Mesothelial cell of epicardium (in vitro differentiated cells): Measurements from ENCODE around the gene PECR. TPM values are rescaled to one million over a fixed set of nuclear protein-coding genes. Genes with fewer than 3 reads are reported as not detected.

Experiments
- DNase-seq, 2 experiments: peaks; one replicate each; pipeline ENCODE4 v3.0.0; 2021; ENCODE audit warnings: low spot score in 2 of 2; ENCODE audit not compliant: unreplicated experiment in 2 of 2
- H3K27ac Mint-ChIP-seq: 2 replicates; pipeline ENCODE4 v1.8.0; 2021; ENCODE audit warnings: mixed read lengths
- H3K27me3 Mint-ChIP-seq: 2 replicates; pipeline ENCODE4 v1.8.0; 2021; ENCODE audit warnings: low read depth, mixed read lengths
- H3K36me3 Mint-ChIP-seq: 2 replicates; pipeline ENCODE4 v1.8.0; 2021; ENCODE audit warnings: mixed read lengths
- H3K4me1 Mint-ChIP-seq: 2 replicates; pipeline ENCODE4 v1.8.0; 2021; ENCODE audit warnings: mixed read lengths
- H3K4me3 Mint-ChIP-seq: 2 replicates; pipeline ENCODE4 v1.8.0; 2021; ENCODE audit warnings: mild to moderate bottlenecking, moderate library complexity, mixed read lengths
- H3K9me3 Mint-ChIP-seq: 2 replicates; pipeline ENCODE4 v1.8.0; 2021; ENCODE audit warnings: mixed read lengths
- total RNA-seq: library from RNA; stranded (reverse); gene quantifications from 3 replicates; pipeline ENCODE4 v1.2.1, GENCODE V29; 2021
- TF ChIP-seq, protein P1 (sequence below): fragments of 200-600 bp; sonication (generic); IDR thresholded peaks from one replicate; pipeline ENCODE4 v1.5.0; 2021; ENCODE audit warnings: antibody characterized with exemption; ENCODE audit not compliant: unreplicated experiment

PECR gene
- total RNA-seq, 1 donor from 2014 or later: 9.3 TPM

DNA sequence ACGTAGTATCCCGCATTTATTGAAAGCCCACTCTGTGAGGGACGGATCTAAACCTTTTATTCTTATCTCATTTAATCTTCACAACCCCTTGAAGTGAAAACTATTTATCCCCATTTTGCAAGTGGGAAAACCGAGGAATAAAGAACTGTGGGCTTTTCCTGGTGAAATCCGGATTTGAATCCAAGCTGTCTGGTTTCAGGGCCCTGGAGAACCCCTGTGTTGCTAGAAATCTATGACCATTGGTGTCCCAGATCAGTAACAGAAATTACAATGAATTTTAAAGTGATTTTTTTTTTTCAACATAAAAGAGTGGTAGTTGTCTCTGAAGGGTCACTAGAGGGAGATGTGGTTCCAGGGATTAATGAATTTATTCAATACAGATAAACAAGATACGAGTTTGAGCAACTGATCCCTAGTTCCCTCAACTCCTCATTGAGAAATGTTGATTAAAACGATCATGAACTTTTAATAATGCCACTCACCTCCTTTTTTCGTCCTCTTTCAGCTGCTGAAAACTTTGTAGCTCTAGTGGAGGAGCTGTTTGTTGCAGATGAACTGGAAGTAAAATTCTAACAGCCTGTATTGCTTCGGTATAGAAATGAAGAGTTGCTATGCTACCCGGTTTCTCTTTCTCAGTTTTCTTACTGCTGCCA is 28.5 kb upstream of the PECR start:
- H3K4me3 Mint-ChIP-seq: peak overlapping the region; percentile 100
- H3K36me3 Mint-ChIP-seq: peaks cover 17% of the 10 kb centered on the region
- peaks cover 45% of the 10 kb centered on the region for H3K4me1 Mint-ChIP-seq
- TF ChIP-seq, protein P1, sequence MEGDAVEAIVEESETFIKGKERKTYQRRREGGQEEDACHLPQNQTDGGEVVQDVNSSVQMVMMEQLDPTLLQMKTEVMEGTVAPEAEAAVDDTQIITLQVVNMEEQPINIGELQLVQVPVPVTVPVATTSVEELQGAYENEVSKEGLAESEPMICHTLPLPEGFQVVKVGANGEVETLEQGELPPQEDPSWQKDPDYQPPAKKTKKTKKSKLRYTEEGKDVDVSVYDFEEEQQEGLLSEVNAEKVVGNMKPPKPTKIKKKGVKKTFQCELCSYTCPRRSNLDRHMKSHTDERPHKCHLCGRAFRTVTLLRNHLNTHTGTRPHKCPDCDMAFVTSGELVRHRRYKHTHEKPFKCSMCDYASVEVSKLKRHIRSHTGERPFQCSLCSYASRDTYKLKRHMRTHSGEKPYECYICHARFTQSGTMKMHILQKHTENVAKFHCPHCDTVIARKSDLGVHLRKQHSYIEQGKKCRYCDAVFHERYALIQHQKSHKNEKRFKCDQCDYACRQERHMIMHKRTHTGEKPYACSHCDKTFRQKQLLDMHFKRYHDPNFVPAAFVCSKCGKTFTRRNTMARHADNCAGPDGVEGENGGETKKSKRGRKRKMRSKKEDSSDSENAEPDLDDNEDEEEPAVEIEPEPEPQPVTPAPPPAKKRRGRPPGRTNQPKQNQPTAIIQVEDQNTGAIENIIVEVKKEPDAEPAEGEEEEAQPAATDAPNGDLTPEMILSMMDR: peak; percentile 54
- H3K9me3 Mint-ChIP-seq: no peaks in the 10 kb centered on the region
- H3K27ac Mint-ChIP-seq: peak overlapping the region; percentile 100
- no peaks in the 10 kb centered on the region for H3K27me3 Mint-ChIP-seq
- no peak for DNase-seq

DNA sequence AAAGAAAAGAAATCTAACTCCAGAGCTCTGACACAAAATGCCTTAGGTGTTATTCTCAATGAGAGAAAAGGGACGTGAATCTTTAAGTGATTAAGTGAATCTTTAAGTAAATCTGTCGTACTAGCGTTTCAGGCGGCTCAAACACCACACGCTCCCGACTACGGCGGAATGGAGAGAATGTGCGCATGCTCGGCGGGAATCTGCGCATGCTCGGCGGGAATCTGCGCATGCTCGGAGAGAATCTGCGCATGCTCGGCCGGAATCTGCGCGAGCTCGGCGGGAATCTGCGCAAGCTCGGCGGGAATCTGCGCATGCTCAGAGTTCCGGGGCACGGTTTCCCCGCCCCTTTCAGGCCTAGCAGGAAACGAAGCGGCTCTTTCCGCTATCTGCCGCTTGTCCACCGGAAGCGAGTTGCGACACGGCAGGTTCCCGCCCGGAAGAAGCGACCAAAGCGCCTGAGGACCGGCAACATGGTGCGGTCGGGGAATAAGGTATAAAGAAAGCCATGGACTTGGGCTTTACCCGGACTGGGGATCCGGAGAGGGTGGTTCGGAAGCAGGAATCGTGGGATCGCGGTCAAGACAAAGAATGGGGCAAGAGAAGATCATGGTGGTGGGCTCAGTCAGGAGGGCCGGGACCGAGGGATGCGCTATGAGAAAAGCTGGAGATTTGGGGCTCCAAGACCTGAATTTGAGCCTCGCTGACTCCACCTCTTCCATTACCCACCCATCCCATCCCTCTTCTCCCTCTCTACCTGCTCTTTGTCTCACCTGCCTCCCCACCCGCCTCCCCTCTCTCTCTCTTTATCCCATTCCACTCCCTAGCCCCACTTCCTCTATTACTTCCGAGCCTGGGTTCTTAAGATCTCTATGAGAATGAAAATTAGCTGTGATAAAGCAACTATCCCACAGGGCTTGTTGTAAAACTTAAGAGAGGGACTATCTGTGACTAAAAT is 27.6 kb upstream of the PECR start, which contains the start of gene XRCC5:
XRCC5 (plus strand) TSS at position 382 of the 955 bp plus-strand sequence; CDS start at position 471, 89 bp downstream.
- TF ChIP-seq, protein P1: no peak
- peaks cover 17% of the 10 kb centered on the region for H3K36me3 Mint-ChIP-seq
- H3K27me3 Mint-ChIP-seq: no peaks in the 10 kb centered on the region
- DNase-seq: peak; percentile 91 to 99
- peaks cover 38% of the 10 kb centered on the region for H3K4me1 Mint-ChIP-seq
- peak within 1 kb of the TSS; percentile 100 for H3K27ac Mint-ChIP-seq
- no peaks in the 10 kb centered on the region for H3K9me3 Mint-ChIP-seq
- peak within 1 kb of the TSS; percentile 100 for H3K4me3 Mint-ChIP-seq

DNA sequence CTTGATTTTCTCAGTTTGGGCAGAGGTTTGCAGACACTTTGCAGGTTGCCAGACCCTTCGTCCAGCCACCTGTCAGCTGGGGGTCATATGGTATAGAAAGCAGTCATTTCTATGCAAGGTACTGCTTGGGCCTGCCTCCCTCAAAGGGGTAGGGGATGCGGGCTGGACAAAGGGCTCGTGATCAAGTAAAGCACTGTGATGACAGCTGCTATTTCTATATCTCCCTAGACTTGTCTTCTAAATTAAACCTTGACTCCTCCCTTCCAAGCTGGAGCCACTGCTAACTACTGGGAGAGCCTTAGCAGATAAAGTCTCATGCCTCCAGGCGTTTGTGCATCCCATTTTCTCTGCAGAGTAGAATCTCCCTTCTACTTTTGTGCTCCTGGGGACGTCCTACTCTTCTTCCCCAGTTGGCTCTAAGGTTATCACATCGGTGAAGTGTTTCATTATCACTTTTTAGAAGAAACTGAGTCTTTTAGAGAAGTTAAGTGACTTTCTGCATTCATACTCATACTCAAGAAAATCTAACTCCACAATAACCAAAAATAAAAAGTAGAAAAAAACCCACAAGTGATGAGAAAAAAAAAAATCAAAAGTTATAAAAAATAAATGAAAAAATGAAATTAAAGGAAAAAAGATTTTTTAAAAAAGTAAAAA is 26.8 kb upstream of the PECR start:
- DNase-seq: no peak
- H3K4me1 Mint-ChIP-seq: peaks cover 36% of the 10 kb centered on the region
- H3K27me3 Mint-ChIP-seq: no peaks in the 10 kb centered on the region
- peaks cover 16% of the 10 kb centered on the region for H3K36me3 Mint-ChIP-seq
- peak overlapping the region; percentile 100 for H3K4me3 Mint-ChIP-seq
- H3K9me3 Mint-ChIP-seq: no peaks in the 10 kb centered on the region
- H3K27ac Mint-ChIP-seq: peak overlapping the region; percentile 100
- TF ChIP-seq, protein P1: no peak

DNA sequence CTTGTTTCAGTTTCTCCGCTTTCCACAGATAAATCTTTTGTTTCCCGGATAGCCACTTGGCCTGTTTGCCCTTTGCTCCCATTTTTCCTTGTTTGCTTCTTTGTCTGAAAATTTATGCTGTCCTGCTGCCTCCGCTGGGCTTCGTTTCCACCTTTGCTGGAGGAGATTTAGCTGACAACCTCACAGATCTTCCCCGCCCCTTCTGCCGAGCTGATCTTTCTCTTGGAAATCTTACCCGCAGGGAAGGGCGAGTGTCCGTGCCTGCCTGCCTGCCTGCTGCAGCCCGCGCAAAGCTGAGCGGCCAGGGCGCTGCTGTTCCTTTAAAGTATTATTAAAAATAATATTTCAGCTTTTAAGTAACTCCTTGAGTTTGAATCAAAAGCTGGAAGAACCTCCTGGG is 26.2 kb upstream of the PECR start:
- TF ChIP-seq, protein P1: no peak
- peaks cover 11% of the 10 kb centered on the region for H3K36me3 Mint-ChIP-seq
- H3K9me3 Mint-ChIP-seq: no peaks in the 10 kb centered on the region
- peak overlapping the region; percentile 100 for H3K4me3 Mint-ChIP-seq
- H3K27me3 Mint-ChIP-seq: peaks cover 2% of the 10 kb centered on the region
- DNase-seq: peak in 1 of 2 experiments; percentile 45
- H3K27ac Mint-ChIP-seq: peak overlapping the region; percentile 93
- peaks cover 36% of the 10 kb centered on the region for H3K4me1 Mint-ChIP-seq

DNA sequence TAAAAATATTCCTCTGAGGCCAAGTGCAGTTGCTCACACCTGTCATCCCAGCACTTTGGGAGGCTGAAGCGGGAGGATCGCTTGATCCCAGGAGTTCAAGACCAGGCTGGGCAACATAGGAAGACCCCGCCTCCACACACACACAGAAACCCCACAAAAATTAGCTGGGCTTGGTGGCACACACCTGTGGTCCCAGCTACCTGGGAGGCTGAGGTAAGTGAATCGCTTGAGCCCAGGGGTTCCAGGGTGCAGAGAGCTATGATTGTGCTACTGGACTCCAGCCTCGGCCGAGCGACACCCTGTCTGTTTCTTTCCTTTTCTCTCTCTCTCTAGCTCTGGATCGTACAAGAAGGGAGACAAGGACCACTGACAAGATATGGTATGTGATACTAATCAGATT is 25.7 kb upstream of the PECR start:
- H3K4me1 Mint-ChIP-seq: peaks cover 36% of the 10 kb centered on the region
- no peaks in the 10 kb centered on the region for H3K9me3 Mint-ChIP-seq
- H3K27me3 Mint-ChIP-seq: peaks cover 2% of the 10 kb centered on the region
- TF ChIP-seq, protein P1: no peak
- peaks cover 11% of the 10 kb centered on the region for H3K36me3 Mint-ChIP-seq
- H3K27ac Mint-ChIP-seq: peak overlapping the region; percentile 93
- H3K4me3 Mint-ChIP-seq: peak overlapping the region; percentile 100
- DNase-seq: no peak
